Stimulated activated CD4-positive, alpha-beta T cell treated with anti-CD3 and anti-CD28 coated beads, Interleukin-2, amount 100 ng/mL, for 4 hours (primary cell): ENCODE data around the gene LRRC4C.

ENCODE experiments used
- DNase-seq: peaks from one replicate; pipeline ENCODE4 v3.0.0-alpha.2; 2020; ENCODE audit warnings: low read depth

The LRRC4C gene

DNA sequence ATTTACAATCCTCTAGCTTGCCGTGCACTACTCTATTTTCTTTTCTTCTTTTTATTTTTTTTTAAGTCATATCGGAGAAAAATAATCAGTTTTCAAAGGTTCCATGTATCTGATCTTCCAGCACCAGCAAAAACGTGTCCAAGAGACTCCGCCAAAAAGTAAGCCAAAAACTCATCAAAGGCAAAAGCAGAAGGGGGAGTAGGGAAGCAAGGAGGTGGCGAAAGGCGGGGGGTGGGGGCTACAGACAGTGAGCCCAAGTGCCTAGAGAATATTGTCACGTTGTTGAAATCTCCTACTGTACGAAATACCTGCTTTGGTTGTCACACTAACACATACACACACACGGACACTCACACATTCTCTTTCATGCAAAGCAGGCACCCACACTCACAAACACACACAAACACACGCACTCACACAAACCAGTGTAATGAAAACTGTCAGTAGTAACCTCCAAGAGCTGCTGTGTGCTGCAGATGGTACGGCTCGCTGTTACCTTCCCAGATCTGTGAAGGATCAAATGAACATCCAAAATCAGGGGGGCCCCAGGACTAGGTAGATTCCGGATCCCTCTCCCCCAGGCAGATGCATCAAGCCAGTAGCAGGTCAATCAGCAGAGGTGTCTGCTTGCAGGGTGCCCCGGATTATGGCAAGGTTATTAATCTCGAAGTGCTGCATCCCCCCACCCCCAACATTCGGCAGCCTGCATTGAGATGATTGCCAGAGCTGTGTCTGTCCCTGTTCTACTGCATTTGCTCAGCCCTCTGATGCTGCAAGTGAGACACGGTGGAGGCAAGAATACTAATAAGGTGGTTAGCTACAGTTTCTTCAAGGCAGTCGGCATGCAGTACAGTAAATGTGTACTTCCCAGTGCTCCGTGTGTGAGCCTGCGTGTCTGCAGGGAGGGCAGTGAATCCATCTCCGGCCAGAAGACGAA lies at the start of gene LRRC4C:
LRRC4C (minus strand) TSS at position 188 of the 937 bp plus-strand sequence.
- DNase-seq: no peak

GRCh38 chr11:41508121-41508520 lies 48.7 kb upstream of the LRRC4C start:
- no peak for DNase-seq

GRCh38 chr11:41499429-41499828 lies 40.0 kb upstream of the LRRC4C start:
- no peak for DNase-seq

DNA sequence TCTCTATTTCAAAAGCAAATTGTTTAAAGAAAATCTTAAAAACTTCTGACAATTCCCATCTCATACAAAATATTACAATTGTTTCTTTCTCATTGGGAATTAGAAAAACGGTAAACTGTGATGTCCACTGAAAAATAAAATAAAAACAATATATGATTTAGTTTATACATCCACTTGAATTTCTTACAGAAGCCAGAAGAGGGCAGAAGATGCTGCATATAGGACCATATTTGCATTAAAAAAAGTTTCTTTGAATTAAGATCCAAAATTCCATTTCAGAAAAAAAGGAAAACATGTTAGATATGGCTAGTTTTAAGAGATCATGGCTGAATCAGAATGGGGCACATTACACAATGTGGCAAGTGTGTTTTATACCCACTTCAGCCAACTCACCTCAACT lies 39.3 kb upstream of the LRRC4C start:
- DNase-seq: no peak

GRCh38 chr11:41497974-41498373 lies 38.5 kb upstream of the LRRC4C start:
- no peak for DNase-seq

GRCh38 chr11:41494716-41495115 lies 35.3 kb upstream of the LRRC4C start:
- no peak for DNase-seq

DNA sequence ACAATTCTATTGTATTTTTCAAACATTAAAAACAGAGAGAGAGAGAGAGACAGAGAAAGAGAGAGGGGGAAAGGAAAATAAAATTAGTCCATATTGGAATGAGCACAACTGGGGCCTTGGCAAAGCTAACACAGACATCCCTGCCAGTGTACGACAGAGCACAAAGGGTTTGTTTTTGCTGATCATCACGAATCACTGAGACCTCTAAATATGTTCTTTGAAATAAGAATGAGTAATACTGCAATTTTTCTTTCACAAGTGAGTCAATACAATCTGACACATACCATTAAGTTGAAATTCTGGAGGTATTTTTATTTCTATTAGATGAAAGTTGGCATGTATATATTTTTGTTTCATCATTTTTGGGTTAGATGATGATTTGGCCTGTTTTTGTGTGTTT lies 27.0 kb upstream of the LRRC4C start:
- DNase-seq: no peak

DNA sequence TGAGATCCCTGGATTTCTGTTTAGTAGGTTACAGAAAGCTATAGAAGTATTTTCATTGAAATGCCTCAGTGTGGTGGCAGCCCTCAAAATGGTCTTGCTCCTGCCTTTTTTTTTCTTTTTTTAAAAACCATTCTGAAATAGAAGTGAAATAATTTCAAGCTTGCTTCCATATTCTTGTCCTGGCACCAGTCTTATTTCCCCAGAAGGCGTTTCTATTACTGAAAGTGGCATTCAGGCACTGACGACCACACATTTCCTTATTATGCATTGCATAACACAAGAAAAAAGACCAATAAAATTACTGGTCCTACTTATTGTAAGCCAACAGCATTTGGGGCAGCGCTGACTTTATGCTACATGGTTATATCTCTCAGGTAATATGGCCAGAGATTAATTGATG lies 24.5 kb upstream of the LRRC4C start:
- no peak for DNase-seq

- no peak for DNase-seq
Measured at GRCh38 chr11:41479179-41479578, 19.7 kb upstream of the LRRC4C start.

GRCh38 chr11:41461057-41461681 lies 1.7 kb upstream of the LRRC4C start:
- no peak for DNase-seq

- no peak for DNase-seq
Measured at GRCh38 chr11:41458641-41459040, 811 bp downstream of the LRRC4C start.

DNA sequence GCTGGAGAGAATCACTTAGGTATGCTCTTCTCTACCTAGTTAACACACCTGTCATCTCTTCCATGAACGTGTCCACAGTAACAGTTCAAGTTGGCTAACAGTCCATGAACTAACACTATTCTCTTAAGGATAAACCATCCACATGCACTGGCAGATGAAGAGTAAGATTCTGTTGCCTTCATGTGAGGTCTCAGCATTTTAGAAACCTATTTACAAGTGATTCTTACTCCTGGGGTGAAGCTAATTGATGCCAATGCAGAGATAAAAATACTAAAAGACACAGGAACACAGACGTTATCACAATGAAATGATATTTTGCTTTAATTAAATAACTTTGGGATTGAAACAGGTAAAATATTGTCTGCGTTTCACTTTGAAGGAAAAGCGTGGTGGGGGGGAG lies 1.3 kb downstream of the LRRC4C start:
- no peak for DNase-seq

DNA sequence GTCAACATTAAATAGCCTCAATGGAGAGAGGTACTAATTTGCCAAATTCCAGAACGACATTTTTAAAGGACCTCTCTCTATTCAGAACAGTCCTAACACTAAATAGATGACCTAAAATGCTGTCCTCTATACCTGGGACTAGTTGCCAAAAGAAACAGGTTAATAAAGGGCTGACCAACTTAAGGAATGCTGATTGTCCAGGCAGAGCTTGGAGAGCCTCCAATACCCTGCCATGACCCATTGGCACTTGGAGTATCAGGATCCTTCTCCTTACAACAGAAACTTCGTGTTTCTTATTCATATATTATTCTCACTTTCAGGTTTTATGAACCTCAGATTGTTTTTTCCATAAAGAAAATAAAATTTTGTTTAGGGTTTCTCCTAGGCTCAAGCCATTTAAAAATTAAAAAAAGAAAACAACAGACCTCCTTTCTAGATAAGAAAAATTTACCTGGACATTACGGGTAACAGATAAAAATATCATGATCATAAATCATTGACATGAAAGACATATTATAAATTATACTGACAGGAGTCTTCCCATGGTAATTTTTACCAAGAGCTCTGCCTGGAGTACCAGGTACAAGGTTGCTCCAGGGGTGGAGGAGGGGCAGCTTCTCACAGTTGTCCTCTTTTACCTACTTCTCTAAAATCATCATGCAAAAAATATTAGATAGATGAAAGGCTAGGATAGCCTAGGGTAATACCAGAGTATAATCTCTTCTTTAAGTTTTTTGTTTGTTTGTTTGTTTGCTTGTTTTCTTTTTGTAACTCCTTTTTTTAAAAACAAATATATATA lies 2.0 kb downstream of the LRRC4C start:
- no peak for DNase-seq

GRCh38 chr11:41456269-41456668 lies 3.2 kb downstream of the LRRC4C start:
- no peak for DNase-seq

DNA sequence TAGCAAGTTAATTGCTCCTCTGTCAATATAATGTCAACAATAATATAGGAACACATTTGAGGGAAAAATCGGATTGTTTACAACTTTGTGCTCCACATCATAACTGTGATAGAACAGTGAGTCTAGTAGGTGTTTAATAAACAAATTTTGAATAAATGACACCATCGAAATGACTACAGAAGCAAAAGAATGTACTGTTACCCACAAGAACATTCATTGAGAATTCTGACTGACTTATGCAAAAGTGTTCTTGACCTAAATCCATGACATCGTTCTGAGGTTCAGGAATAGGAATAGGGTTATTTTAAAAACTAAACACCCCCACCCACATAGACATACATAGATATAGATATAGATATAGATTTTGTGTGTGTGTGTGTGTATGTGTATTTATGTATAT lies 8.4 kb downstream of the LRRC4C start:
- DNase-seq: no peak

DNA sequence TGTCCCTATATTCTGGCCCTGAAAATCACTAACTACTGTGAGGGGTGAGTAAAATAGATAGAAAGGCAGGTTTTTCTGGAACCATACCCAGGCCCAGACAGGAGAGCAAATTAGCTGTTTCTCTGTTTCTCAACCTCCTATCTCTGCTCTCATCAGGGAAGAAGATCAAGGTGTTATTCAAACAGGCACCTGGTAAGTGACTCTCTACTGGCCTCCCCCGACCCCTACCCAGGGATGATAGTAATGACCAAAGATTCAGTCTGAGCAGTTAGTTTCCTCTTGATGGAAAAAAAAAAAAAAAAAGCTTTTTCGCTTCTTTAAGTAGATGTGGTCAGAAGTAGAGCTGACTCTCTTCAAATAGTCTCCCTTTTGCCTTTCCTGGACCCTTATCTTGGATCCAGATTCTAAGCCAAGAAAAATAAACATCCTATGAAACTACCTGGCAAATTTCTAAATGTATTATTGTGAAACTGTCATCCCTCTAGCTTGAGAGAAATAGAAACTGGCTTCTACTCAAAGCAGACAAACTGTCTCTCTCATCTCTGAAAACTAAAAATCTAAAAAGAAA lies 9.9 kb downstream of the LRRC4C start:
- no peak for DNase-seq

GRCh38 chr11:41446566-41446965 lies 12.9 kb downstream of the LRRC4C start:
- no peak for DNase-seq

DNA sequence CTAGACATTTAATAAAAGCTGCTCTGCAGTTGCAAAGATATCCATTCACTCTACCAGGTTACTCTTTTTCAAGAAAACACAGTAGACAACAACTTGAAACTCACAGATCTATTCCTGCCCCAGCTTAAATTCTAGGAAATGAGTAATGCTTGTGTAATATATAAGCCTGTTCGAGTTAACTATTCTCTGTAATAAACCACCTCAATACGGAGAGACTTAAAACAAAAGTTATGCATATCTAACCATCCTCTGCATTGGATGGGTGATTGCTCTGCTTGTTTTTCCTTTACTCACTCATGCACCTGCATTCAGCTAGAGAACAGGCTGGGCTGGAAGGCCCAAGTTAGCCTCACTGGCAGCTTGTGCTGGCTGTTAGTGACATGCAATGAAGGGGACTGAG lies 13.3 kb downstream of the LRRC4C start:
- DNase-seq: no peak

DNA sequence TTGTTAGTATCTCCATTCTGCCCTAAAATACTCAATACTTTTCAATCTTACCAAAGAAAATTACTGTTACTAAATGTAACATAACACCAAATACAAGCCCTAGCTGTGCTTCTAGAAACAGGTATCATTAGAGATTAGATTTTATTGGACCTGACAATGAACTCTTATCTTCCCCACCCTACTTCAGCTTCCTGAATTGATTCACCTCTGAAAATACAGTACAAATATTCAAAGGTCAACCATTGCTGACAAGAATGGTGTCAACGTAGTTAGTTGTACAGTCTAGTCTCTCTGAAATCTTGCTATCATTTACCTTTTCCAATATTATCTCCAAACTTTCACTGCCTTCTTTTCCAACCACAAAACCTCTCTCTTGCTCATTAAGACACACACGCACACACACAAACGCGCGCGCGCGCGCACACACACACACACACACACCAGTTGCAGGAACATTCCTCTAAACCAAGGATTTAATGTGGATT lies 22.4 kb downstream of the LRRC4C start:
- DNase-seq: no peak

GRCh38 chr11:41435531-41435930 lies 23.9 kb downstream of the LRRC4C start:
- DNase-seq: no peak

GRCh38 chr11:41431784-41432183 lies 27.7 kb downstream of the LRRC4C start:
- no peak for DNase-seq

DNA sequence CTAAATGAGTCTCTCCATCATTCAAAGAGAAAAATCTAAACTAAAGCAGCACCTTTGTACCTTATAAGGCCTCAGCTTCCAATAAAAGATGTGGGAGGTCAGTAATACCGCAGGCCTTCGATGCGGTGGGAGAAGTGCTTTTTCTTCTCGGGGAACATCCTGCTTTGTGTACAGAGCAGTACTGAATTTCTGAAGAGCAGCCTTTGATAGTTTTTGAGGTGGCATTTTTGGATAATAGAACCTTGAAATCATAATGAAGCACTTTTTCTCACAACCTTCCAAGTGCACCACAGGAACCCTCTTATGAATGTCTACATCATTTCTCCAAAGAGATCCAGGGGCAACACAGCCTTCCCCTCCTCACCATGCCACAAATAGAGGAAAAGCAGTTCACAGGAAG lies 39.6 kb downstream of the LRRC4C start:
- no peak for DNase-seq
